ENCODE data around the gene CFAP299.

The CFAP299 gene

GRCh38 chr4:80927420-80927819 is 591.9 kb downstream of the CFAP299 start:
- TF ChIP-seq EP300 (IDR thresholded peaks at IDR 0.05; ENCODE audit: borderline replicate concordance) (no peak), ZBTB7A (IDR thresholded peaks at IDR 0.05; ENCODE audit: low read depth) (no peak), MAX (IDR thresholded peaks at IDR 0.05) (no peak), TAF1 (IDR thresholded peaks at IDR 0.05; ENCODE audit: low read depth) (no peak), CREB1 (IDR thresholded peaks at IDR 0.05; ENCODE audit: low read depth) (no peak), RAD21 (IDR thresholded peaks at IDR 0.05; ENCODE audit: low read depth) (no peak), TCF12 (IDR thresholded peaks at IDR 0.05; ENCODE audit: low read depth) (no peak), CEBPB (IDR thresholded peaks at IDR 0.05) (no peak), FOXM1 (IDR thresholded peaks at IDR 0.05; ENCODE audit: borderline replicate concordance, low read depth) (no peak), TEAD4 (IDR thresholded peaks at IDR 0.05) (no peak), YY1 (IDR thresholded peaks at IDR 0.05; ENCODE audit: low read depth) (no peak), EGR1 (IDR thresholded peaks at IDR 0.05) (no peak)

GRCh38 chr4:80931631-80932081 is 596.1 kb downstream of the CFAP299 start:
- TF ChIP-seq TCF12 (IDR thresholded peaks at IDR 0.05; ENCODE audit: low read depth) = no peak
- no peak for TF ChIP-seq REST (IDR thresholded peaks at IDR 0.05; ENCODE audit: low read depth)
- TF ChIP-seq TAF1 (IDR thresholded peaks at IDR 0.05; ENCODE audit: low read depth) = no peak
- TF ChIP-seq NFIC (IDR thresholded peaks at IDR 0.05) = no peak
- TF ChIP-seq USF1 (IDR thresholded peaks at IDR 0.05) = no peak
- TF ChIP-seq CEBPB (IDR thresholded peaks at IDR 0.05) = no peak
- TF ChIP-seq FOXM1 (IDR thresholded peaks at IDR 0.05; ENCODE audit: borderline replicate concordance, low read depth) = no peak
- no peak for TF ChIP-seq RAD21 (IDR thresholded peaks at IDR 0.05; ENCODE audit: low read depth)
- TF ChIP-seq CREB1 (IDR thresholded peaks at IDR 0.05; ENCODE audit: low read depth) = no peak
- no peak for TF ChIP-seq TEAD4 (IDR thresholded peaks at IDR 0.05)
- TF ChIP-seq ZBTB7A (IDR thresholded peaks at IDR 0.05; ENCODE audit: low read depth) = no peak
- TF ChIP-seq EP300 (IDR thresholded peaks at IDR 0.05; ENCODE audit: borderline replicate concordance) = no peak

GRCh38 chr4:80948141-80948540 is 612.6 kb downstream of the CFAP299 start:
- TF ChIP-seq NFIC (IDR thresholded peaks at IDR 0.05) = no peak
- TF ChIP-seq FOXM1 (IDR thresholded peaks at IDR 0.05; ENCODE audit: borderline replicate concordance, low read depth) = no peak
- no peak for TF ChIP-seq RAD21 (IDR thresholded peaks at IDR 0.05; ENCODE audit: low read depth)
- TF ChIP-seq CEBPB (IDR thresholded peaks at IDR 0.05) = no peak
- TF ChIP-seq EP300 (IDR thresholded peaks at IDR 0.05; ENCODE audit: borderline replicate concordance) = no peak
- TF ChIP-seq TEAD4 (IDR thresholded peaks at IDR 0.05) = no peak
- no peak for TF ChIP-seq EGR1 (IDR thresholded peaks at IDR 0.05)
- no peak for TF ChIP-seq CREB1 (IDR thresholded peaks at IDR 0.05; ENCODE audit: low read depth)
- no peak for TF ChIP-seq TAF1 (IDR thresholded peaks at IDR 0.05; ENCODE audit: low read depth)
- TF ChIP-seq TCF12 (IDR thresholded peaks at IDR 0.05; ENCODE audit: low read depth) = no peak
- TF ChIP-seq USF1 (IDR thresholded peaks at IDR 0.05) = no peak
- TF ChIP-seq MAX (IDR thresholded peaks at IDR 0.05) = no peak

GRCh38 chr4:80948995-80949394 is 613.5 kb downstream of the CFAP299 start:
- no peak for TF ChIP-seq MAX (IDR thresholded peaks at IDR 0.05)
- TF ChIP-seq CEBPB (IDR thresholded peaks at IDR 0.05) = no peak
- TF ChIP-seq FOXM1 (IDR thresholded peaks at IDR 0.05; ENCODE audit: borderline replicate concordance, low read depth) = no peak

GRCh38 chr4:80956421-80956820 is 620.9 kb downstream of the CFAP299 start:
- TF ChIP-seq TCF12 (IDR thresholded peaks at IDR 0.05; ENCODE audit: low read depth) (no peak), ZBTB7A (IDR thresholded peaks at IDR 0.05; ENCODE audit: low read depth) (no peak), RAD21 (IDR thresholded peaks at IDR 0.05; ENCODE audit: low read depth) (no peak), REST (IDR thresholded peaks at IDR 0.05; ENCODE audit: low read depth) (no peak), TEAD4 (IDR thresholded peaks at IDR 0.05) (no peak), FOXM1 (IDR thresholded peaks at IDR 0.05; ENCODE audit: borderline replicate concordance, low read depth) (no peak)

GRCh38 chr4:80963051-80963450 is 627.5 kb downstream of the CFAP299 start:
- TF ChIP-seq REST (IDR thresholded peaks at IDR 0.05; ENCODE audit: low read depth) (no peak), MAX (IDR thresholded peaks at IDR 0.05) (no peak), FOXM1 (IDR thresholded peaks at IDR 0.05; ENCODE audit: borderline replicate concordance, low read depth) (no peak), EGR1 (IDR thresholded peaks at IDR 0.05) (no peak), YY1 (IDR thresholded peaks at IDR 0.05; ENCODE audit: low read depth) (no peak), RAD21 (IDR thresholded peaks at IDR 0.05; ENCODE audit: low read depth) (no peak), EP300 (IDR thresholded peaks at IDR 0.05; ENCODE audit: borderline replicate concordance) (no peak), TEAD4 (IDR thresholded peaks at IDR 0.05) (no peak), CEBPB (IDR thresholded peaks at IDR 0.05) (no peak), TAF1 (IDR thresholded peaks at IDR 0.05; ENCODE audit: low read depth) (no peak), TCF12 (IDR thresholded peaks at IDR 0.05; ENCODE audit: low read depth) (no peak), NFIC (IDR thresholded peaks at IDR 0.05) (no peak), USF1 (IDR thresholded peaks at IDR 0.05) (no peak), CREB1 (IDR thresholded peaks at IDR 0.05; ENCODE audit: low read depth) (no peak), ZBTB7A (IDR thresholded peaks at IDR 0.05; ENCODE audit: low read depth) (no peak)

Measured in Ishikawa (cell line).